Measurements from ENCODE around the gene FBXW11.
"Not testable (repeated sequence)": the region's sequence is repeated elsewhere in the genome, so short reads cannot be mapped to it uniquely, and the experiment has no call there.

The FBXW11 gene

GRCh38 chr5:172043865-172044264, 37.4 kb upstream of the FBXW11 start:
- Mint-ChIP-seq H3K36me3 (ENCODE audit: low read depth) (peaks cover 25% of the 10 kb centered on the region), H3K4me1 (peaks cover 22% of the 10 kb centered on the region), H3K4me3 (no peak overlapping the region), H3K9me3 (no peaks in the 10 kb centered on the region), H3K27ac (no peak overlapping the region), H3K27me3 (no peaks in the 10 kb centered on the region)
- ATAC-seq: no peak
- DNase-seq: no peak

GRCh38 chr5:172042183-172042582, 35.7 kb upstream of the FBXW11 start:
- H3K27me3 Mint-ChIP-seq: no peaks in the 10 kb centered on the region
- H3K27ac Mint-ChIP-seq: no peak overlapping the region
- no peak for DNase-seq
- peaks cover 15% of the 10 kb centered on the region for H3K36me3 Mint-ChIP-seq (ENCODE audit: low read depth)
- peaks cover 12% of the 10 kb centered on the region for H3K4me1 Mint-ChIP-seq
- ATAC-seq: no peak
- no peaks in the 10 kb centered on the region for H3K9me3 Mint-ChIP-seq
- no peak overlapping the region for H3K4me3 Mint-ChIP-seq

GRCh38 chr5:172038167-172038566, 31.7 kb upstream of the FBXW11 start:
- H3K27me3 Mint-ChIP-seq: no peaks in the 10 kb centered on the region
- ATAC-seq (no peak), DNase-seq (no peak)
- H3K36me3 Mint-ChIP-seq (ENCODE audit: low read depth): peaks cover under 1% of the 10 kb centered on the region
- H3K4me1 Mint-ChIP-seq: peaks cover 19% of the 10 kb centered on the region
- no peak overlapping the region for H3K27ac Mint-ChIP-seq
- no peak overlapping the region for H3K4me3 Mint-ChIP-seq
- H3K9me3 Mint-ChIP-seq: no peaks in the 10 kb centered on the region

- Mint-ChIP-seq H3K27me3 (no peaks in the 10 kb centered on the region), H3K36me3 (ENCODE audit: low read depth) (peaks cover 13% of the 10 kb centered on the region), H3K4me3 (no peak overlapping the region), H3K4me1 (peaks cover 13% of the 10 kb centered on the region), H3K9me3 (peaks cover 13% of the 10 kb centered on the region), H3K27ac (no peak overlapping the region)
- ATAC-seq (peak; percentile 95), DNase-seq (no peak)
Observed at GRCh38 chr5:172035049-172035448, 28.6 kb upstream of the FBXW11 start.

- Mint-ChIP-seq H3K4me1 (peaks cover 12% of the 10 kb centered on the region), H3K36me3 (ENCODE audit: low read depth) (peaks cover 17% of the 10 kb centered on the region), H3K27me3 (no peaks in the 10 kb centered on the region), H3K9me3 (peaks cover 13% of the 10 kb centered on the region), H3K27ac (no peak overlapping the region), H3K4me3 (no peak overlapping the region)
- no peak for ATAC-seq
- DNase-seq: no peak
Observed at GRCh38 chr5:172031894-172032461, 25.5 kb upstream of the FBXW11 start.

GRCh38 chr5:172029876-172030275, 23.4 kb upstream of the FBXW11 start:
- peaks cover 13% of the 10 kb centered on the region for H3K9me3 Mint-ChIP-seq
- ATAC-seq (no peak), DNase-seq (no peak)
- H3K4me1 Mint-ChIP-seq: peaks cover 5% of the 10 kb centered on the region
- no peak overlapping the region for H3K4me3 Mint-ChIP-seq
- H3K27ac Mint-ChIP-seq: no peak overlapping the region
- H3K36me3 Mint-ChIP-seq (ENCODE audit: low read depth): peaks cover 17% of the 10 kb centered on the region
- no peaks in the 10 kb centered on the region for H3K27me3 Mint-ChIP-seq

GRCh38 chr5:172028167-172028566, 21.7 kb upstream of the FBXW11 start:
- peaks cover 13% of the 10 kb centered on the region for H3K9me3 Mint-ChIP-seq
- no peaks in the 10 kb centered on the region for H3K27me3 Mint-ChIP-seq
- DNase-seq (no peak), ATAC-seq (no peak)
- H3K27ac Mint-ChIP-seq: no peak overlapping the region
- no peak overlapping the region for H3K4me3 Mint-ChIP-seq
- H3K36me3 Mint-ChIP-seq (ENCODE audit: low read depth): peaks cover 17% of the 10 kb centered on the region
- no peaks in the 10 kb centered on the region for H3K4me1 Mint-ChIP-seq

GRCh38 chr5:172020110-172020786, 13.8 kb upstream of the FBXW11 start:
- ATAC-seq: not testable (repeated sequence)

GRCh38 chr5:172015346-172015745, 8.9 kb upstream of the FBXW11 start:
- Mint-ChIP-seq H3K27me3 (no peaks in the 10 kb centered on the region), H3K36me3 (ENCODE audit: low read depth) (no peaks in the 10 kb centered on the region), H3K4me1 (peaks cover 3% of the 10 kb centered on the region), H3K27ac (no peak overlapping the region), H3K9me3 (no peaks in the 10 kb centered on the region), H3K4me3 (no peak overlapping the region)
- DNase-seq: no peak
- peak; percentile 73 for ATAC-seq

More at GRCh38 chr5:172020110-172020786, 13.8 kb upstream of the FBXW11 start:
- H3K27me3 Mint-ChIP-seq; H3K9me3 Mint-ChIP-seq; H3K36me3 Mint-ChIP-seq (ENCODE audit: low read depth); H3K27ac Mint-ChIP-seq; H3K4me3 Mint-ChIP-seq; H3K4me1 Mint-ChIP-seq; DNase-seq: not testable (repeated sequence)

- no peaks in the 10 kb centered on the region for H3K27me3 Mint-ChIP-seq
- no peak overlapping the region for H3K4me3 Mint-ChIP-seq
- no peak overlapping the region for H3K27ac Mint-ChIP-seq
- DNase-seq (no peak), ATAC-seq (no peak)
- no peaks in the 10 kb centered on the region for H3K9me3 Mint-ChIP-seq
- H3K4me1 Mint-ChIP-seq: peaks cover 26% of the 10 kb centered on the region
- peaks cover 4% of the 10 kb centered on the region for H3K36me3 Mint-ChIP-seq (ENCODE audit: low read depth)
Observed at GRCh38 chr5:172010278-172010677, 3.8 kb upstream of the FBXW11 start.

- DNase-seq (no peak), ATAC-seq (no peak)
- Mint-ChIP-seq H3K4me1 (peaks cover 32% of the 10 kb centered on the region), H3K4me3 (no peak overlapping the region), H3K9me3 (no peaks in the 10 kb centered on the region), H3K27me3 (no peaks in the 10 kb centered on the region), H3K36me3 (ENCODE audit: low read depth) (peaks cover 10% of the 10 kb centered on the region), H3K27ac (no peak overlapping the region)
Observed at GRCh38 chr5:172009536-172010270, 3.3 kb upstream of the FBXW11 start.

- no peaks in the 10 kb centered on the region for H3K9me3 Mint-ChIP-seq
- ATAC-seq (no peak), DNase-seq (no peak)
- no peaks in the 10 kb centered on the region for H3K27me3 Mint-ChIP-seq
- H3K36me3 Mint-ChIP-seq (ENCODE audit: low read depth): peaks cover 10% of the 10 kb centered on the region
- peaks cover 38% of the 10 kb centered on the region for H3K4me1 Mint-ChIP-seq
- no peak overlapping the region for H3K27ac Mint-ChIP-seq
- H3K4me3 Mint-ChIP-seq: peak overlapping the region; percentile 96
Observed at GRCh38 chr5:172008689-172009141, 2.3 kb upstream of the FBXW11 start.

GRCh38 chr5:172008111-172008455, 1.6 kb upstream of the FBXW11 start:
- DNase-seq (no peak), ATAC-seq (no peak)
- H3K4me3 Mint-ChIP-seq: peak overlapping the region; percentile 96
- H3K9me3 Mint-ChIP-seq: no peaks in the 10 kb centered on the region
- H3K4me1 Mint-ChIP-seq: peaks cover 44% of the 10 kb centered on the region
- H3K27ac Mint-ChIP-seq: peak overlapping the region; percentile 99
- H3K36me3 Mint-ChIP-seq (ENCODE audit: low read depth): peaks cover 11% of the 10 kb centered on the region
- H3K27me3 Mint-ChIP-seq: no peaks in the 10 kb centered on the region

GRCh38 chr5:172007175-172008110, 1.0 kb upstream of the FBXW11 start:
- Mint-ChIP-seq H3K9me3 (no peaks in the 10 kb centered on the region), H3K36me3 (ENCODE audit: low read depth) (peaks cover 15% of the 10 kb centered on the region), H3K4me3 (peak overlapping the region; percentile 96), H3K4me1 (peaks cover 50% of the 10 kb centered on the region), H3K27ac (peak overlapping the region; percentile 99), H3K27me3 (no peaks in the 10 kb centered on the region)
- no peak for ATAC-seq
- DNase-seq: no peak

Measured in activated naive CD8-positive, alpha-beta T cell treated with anti-CD3 and anti-CD28 coated beads, Interleukin-2, amount 50 U/mL, for 24 hours (primary cell).